HG03457 (cell line): ENCODE results near the gene CHL1.

ENCODE experiments used
- ATAC-seq: cut with Tn5 transposase; IDR thresholded peaks from one replicate; pipeline ENCODE4 v1.9.1; 2021; ENCODE audit warnings: moderate number of reproducible peaks; ENCODE audit not compliant: unreplicated experiment

The CHL1 gene

DNA sequence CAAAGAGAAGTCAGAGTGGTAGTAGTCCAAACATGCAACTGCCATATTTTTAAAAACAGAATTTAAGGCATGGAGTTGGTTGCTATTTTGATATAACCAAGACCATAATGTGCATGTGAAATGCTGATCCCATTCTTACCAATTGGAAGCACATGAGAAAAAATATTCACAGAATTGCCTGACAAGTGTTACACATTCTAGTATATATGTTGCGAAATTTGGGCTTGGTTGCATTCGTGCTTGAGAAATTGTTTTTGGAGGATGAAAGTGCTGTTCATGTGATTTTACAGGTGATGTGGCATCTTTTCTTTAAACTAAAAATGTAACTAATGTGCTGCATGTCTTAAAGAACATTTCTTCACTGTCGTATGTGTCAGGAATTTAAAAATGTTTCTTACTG lies 199.7 kb downstream of the CHL1 start:
- no peak for ATAC-seq

DNA sequence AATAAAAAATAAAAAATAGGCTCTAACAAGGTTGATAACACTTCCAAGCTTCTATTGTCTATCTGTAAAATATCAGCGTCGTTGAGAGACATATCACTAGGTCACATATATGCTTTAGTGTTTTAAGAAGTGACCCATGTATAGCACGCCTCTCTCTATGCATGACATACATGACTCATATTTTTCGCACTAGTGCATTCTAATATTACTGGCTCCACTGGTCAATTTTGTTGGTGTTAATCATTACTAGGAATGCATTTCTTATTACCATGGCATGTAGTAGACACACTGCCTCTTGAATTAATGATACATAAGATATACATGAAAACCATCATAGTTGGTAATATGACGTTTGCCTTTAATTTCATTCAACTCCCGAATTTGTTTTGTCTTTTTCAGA lies 203.1 kb downstream of the CHL1 start:
- ATAC-seq: no peak

DNA sequence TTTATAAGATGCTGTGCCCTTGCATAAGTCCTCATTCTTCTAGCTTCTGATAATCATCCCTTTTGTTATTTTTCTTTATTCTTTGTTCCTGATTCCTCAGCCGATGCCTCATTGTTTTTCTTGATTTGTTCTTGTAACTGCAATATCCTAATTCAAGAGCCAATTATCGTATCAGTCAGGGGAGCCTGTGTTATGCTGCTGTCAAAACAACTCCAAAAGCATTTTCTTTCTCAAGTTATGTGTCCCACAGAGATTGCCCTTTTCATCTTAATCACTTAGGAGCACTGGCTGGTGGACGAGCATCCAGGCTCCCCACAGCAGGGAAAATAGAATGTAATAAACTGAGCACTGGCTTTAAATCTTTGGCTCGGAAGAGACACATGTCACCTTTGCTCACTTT lies 207.3 kb downstream of the CHL1 start:
- no peak for ATAC-seq

DNA sequence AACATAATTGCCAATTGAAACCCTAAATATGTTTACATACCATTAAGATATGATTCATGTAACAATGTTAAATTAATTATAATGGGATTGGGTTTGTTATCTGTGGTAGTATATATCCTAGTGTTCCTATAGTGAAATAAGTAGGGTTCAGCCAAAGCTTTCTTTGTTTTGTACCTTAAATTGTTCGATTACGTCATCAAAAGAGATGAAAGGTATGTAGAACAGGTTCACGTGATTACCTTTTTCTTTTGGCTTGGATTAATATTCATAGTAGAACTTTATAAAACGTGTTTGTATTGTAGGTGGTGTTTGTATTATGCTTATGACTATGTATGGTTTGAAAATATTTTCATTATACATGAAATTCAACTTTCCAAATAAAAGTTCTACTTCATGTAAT lies 212.4 kb downstream of the CHL1 start:
- ATAC-seq: no peak

DNA sequence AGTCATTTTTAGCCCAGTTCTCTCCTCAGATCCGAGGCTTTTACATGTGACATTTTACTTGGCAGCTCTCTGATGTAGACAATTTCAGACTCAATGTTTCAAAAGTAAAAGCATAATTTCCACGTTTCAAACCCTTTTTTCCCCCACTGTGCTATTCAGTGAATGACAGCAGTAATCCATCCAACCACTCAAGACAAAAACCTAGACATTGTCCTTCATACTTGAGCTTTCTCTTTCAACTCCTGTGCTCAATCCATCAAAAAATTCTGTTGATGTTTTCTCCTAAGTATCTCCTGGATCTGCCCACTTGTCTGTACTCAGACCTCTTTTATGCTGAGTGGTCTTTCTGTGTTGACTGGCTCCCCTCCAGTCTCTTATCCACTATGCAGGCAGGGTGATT lies 214.7 kb downstream of the CHL1 start:
- ATAC-seq: no peak

DNA sequence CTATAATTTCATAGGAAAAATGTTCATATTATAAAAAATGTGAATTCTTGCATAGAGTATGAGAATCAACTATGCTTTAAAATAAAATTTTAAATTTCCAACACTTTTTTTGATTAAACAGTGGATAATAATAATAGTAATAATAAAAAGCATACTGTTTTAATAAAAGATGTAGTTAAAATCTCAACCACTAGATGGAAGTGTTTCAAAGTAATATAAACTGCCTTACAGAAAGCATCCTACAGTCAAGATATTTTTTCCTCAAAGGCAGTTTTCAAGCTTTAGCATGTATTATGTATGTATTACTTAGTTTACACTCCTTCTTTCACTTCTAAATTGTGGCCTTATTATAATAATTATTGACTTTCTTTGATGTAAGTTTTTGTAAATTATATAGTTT lies 217.5 kb downstream of the CHL1 start:
- ATAC-seq: no peak

DNA sequence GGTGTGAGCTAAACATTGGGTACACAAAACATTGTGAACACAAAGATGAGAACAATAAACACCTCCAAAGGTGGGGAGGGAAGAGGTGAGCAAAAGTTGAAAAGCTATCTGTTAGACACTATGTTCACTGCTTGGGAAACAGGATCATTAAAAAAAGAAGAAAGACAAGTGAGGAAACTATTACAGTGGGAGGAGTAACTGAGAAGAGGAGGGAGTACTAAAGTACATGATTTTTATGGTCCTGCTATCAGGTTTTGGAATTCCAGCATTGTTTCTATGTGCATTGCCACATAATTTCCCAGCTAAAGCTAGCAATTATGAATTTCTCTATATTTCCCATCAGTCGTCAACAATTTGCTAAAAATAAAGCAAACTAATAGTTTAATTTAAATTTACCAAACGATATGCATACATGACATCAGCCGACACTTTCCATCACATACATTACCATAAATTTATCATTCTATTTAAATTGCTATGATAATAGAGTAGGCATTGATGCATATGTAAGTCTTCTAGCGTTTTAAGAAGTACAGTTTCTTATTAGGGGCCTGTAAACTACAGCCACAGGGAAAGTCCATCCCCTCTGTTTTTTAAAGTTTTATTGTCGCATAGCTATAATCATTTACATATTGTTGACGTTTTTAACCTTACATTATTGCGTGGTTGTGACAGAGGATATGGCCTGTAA lies 221.8 kb downstream of the CHL1 start:
- no peak for ATAC-seq

DNA sequence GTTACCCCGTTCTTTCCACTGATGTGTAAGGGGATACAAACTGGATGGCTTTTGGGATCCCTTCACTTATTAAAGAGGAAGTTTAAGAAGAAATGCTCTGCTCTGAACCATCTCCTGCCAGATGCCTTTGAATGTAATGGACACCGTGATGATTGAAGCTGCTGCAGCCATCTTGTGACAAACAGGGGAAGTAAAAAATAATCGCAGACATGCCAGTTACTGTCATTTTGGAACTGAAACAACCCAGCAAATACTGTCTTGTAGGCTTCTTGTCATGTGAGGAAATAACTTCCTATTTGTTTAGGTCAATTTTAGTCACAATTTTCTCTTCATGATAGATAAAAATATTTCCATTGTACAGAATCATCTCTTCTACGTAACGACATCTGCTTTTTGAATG lies 224.0 kb downstream of the CHL1 start:
- no peak for ATAC-seq

DNA sequence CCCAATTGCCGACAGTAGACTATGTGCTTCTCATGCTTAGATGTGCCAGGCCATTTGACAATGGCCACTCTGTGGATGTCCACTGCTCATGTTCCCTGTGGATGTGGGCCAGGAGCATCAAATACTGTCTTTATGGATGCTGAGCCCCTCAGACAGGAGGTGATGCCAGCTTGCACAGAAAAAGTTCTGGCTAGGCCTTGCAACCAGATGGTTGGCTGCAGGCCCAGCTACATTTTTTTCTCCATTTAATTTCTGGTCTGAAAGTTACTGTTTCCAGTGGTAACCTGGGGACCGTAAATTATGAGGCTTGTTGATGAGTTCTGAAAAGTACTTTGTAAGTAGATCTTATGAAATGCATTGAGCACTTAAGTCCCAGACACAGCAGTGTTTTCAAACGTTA lies 228.5 kb downstream of the CHL1 start:
- no peak for ATAC-seq

DNA sequence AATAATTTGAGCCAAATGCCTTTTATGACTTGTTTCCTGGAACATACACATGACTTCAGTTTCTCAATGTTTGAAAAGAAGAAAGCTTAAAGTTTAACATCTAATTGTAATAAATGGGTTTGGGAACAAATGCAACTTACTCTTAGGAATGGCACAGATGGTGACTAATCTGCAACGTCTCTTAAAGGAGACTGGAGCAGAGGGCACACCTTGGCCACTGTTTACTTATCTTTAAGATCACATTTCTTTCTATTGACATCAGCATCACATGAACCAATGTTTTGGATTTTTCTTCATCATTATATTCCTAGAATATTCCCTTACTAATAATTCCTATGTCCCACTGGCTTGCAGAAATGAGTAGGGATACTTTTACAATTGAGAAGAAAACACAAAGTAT lies 229.5 kb downstream of the CHL1 start:
- ATAC-seq: no peak

DNA sequence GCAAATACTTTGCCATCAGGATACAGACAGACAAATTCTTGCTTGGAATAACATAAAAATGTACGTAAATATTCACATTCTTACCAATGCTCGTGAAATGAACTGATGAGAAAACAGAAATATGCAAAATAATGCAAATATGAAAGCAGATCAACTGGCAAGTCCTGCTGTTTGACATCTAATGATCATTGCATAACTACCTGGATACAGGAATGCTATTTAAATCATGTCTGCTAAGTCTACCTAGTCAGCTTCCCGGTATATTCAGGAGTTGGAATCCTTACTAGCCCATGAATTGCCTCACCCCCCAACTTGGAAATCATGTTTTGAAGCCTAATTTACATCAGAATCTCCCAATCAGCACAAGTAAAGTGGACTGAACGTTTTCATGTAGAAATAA lies 230.6 kb downstream of the CHL1 start:
- no peak for ATAC-seq

DNA sequence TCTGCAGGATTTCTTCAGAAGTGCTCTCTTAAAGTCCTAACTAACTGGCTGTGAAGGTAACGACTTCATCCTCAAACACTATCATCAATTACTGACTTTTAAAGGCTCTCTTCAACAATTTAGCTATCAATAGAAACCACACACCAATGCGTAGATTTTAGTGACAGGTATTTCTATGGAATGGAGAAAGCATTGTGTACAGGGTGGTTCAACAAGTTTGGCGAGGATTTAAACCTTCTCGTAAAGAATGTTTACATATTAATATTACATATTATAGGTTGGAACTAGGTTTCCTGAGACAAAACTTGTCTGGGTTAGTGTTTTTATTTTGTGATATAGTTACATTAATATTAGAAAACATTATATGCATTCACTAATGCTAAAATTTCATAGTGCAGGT lies 233.6 kb downstream of the CHL1 start:
- ATAC-seq: no peak

DNA sequence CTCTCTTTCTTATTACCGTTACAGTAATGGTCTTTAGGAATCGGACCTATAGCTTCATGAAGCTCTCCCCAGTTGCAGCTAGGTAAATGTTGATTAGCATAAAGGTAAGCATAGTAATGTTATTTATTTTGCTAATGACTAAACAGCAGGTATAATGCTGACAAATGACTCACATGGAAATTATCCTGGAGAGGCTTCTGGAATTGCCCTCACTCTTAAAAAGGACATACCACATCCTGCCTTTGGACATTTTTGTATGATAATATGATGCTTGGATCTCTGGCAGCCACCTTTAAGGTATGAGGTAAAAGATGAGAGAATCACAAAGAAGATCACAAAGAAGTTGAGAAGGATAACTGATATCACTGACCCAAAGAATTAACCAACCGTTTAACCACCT lies 238.6 kb downstream of the CHL1 start:
- no peak for ATAC-seq

DNA sequence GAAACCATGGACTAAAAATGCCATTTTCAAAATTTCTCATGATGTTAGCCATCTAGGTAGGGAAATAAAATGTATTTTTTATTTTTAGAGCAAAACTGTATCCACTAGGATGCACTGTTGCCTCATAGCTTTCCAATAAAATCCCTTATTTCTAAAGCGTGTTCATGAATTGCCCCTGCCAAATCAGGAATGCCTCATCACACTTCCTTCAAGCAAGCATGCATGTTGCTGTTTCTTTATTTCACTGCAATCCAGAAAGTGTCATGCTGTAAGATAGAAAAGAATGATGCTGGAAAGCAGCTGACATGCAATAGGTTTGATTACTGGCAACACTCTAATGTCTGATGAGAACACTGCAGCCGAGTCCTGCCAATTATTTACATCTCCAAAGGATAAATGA lies 239.5 kb downstream of the CHL1 start:
- no peak for ATAC-seq

DNA sequence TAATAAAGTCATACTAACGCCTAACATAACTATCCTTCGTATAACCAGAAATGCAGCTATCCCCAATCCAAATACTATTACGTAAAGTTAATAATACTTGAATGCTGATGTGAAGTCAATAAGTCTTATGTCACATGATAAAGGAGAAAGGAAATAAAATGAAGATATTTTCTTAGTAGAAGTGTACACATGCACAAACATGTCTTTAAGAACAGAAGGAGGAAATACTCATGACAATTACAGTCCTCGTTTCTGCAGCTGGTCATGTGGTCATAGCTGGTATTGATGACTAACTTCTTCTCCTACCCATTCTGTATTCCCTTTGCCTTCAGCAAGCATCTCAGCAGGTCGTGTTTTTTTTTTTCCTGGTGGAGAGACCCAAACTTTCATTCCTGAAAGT lies 244.3 kb downstream of the CHL1 start:
- ATAC-seq: no peak

DNA sequence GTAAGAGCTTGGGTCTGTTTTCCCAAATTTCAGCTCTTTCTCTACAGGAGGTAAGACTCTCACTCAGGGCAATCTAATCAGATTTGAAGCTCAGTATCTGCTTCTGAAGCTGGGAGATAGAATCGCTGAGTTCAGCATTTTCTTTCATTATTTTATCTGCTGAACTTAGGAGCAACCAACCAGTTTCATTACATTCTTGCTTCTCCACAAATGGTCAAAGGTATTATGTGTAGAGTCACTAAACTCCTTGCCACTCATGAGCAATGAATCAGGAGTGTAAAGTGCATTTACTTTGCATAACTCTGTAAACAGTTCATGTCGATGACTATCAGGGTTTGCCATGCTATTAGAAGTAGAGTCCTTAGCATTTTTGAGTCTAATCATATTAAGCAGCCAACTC lies 249.4 kb downstream of the CHL1 start:
- no peak for ATAC-seq

DNA sequence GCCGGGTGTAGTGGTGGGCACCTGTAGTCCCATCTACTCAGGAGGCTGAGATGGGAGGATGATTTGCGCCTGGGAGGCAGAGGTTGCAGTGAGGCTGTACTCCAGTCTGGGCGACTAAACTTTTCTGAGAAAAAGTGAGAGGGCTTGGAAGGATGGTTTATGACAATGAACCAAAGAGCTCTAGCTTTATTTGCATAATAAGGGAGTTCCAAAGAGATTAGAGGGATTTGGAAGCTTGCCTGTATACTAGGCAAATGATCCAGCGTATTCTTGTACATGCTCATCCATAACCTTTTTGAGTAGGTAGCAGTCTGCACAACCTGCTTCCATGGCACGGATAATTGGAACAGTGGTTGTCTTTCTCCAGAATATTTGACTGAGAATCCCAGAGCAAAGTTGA lies 251.1 kb downstream of the CHL1 start:
- no peak for ATAC-seq

DNA sequence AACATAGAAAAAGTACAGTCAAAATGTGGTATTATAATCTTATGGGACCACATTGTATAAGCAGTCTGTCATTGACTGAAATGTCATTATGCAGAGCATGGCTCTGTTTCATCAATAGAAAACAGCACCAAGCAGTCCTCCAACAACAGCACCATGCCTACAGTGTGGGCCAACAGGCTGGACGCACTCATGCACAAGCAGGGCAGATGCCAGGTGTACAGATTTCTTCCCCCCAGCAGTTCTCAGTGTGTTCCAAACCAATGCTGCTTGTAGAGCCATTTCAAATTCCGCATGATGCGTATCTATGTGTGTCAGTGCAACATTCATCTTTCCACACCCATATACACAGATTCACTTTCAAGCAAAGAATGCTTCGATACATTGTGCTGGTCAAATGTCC lies 253.1 kb downstream of the CHL1 start:
- ATAC-seq: no peak

DNA sequence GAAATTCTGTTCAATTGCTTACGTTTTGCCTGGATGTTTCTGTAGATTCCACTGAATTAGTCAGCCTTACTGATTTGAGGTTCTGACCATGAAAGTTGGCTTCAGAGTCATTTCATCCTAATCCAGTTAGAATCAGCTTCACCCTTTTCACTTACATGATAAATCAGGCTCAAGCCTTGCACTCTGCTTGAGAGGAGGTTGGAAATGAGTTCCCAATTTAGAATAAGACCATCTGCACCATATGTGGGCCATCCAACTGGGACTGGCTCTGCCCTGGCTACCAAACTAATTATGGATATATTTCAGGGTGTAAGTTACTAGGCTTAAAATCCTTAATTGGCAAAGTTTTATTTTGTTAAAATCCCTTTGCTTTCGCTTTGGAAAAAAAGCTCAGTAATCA lies 255.7 kb downstream of the CHL1 start:
- no peak for ATAC-seq

DNA sequence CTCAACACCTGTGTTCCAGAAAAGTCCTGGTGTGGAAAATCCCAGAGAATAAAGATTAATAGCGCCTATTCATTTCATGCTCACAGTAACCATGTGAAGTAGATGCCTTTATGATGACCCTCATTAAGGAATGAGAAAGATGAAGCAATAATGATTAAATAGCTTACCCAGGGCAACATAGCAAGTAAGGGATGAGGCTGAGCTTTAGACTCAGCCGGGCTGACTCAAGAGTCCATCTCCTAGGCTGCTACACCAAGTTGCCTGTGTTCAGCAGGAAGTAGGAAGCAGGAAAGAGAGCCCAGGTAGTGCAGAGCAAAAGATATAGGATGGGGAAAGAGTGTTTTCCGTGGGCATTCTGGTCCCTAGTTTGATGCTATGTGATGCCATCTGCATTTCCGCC lies 256.5 kb downstream of the CHL1 start:
- ATAC-seq: no peak

DNA sequence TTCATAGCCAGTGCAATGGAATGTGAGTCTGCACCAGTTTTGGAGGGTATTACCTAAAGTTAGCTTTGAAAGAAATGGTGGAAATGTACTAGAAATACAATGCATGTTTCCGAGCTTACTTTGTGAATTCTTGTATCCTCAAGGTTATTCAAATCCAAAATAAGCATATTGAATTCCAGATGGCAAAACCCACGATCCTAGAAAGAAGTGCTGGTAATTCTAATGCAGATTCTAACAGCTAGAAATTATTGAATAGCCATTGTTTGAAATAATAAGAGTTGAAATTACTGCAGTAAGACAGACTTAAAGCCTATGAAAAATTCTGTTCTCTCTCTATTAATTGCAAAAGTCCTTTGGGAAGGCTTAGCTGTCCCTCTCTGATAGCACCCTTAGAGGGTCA lies 258.4 kb downstream of the CHL1 start:
- no peak for ATAC-seq

DNA sequence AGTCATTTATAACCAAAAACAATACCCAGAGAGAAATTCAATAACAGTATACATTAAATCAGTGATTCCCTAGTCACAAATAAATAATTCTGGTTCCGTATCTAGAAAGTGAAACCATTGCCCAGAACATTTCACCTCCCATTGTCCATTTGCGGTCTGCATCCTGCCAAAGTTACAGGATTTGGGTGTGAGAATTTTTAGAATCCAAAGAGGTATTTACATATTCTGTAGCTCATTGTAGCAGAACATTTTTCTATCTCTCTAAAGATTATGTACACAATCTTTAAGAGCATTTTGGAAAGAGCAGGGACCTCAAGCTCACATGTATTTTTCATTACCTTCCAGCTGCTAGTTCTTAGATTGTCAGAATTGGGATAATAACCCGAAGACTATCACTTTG lies 261.6 kb downstream of the CHL1 start:
- ATAC-seq: no peak

DNA sequence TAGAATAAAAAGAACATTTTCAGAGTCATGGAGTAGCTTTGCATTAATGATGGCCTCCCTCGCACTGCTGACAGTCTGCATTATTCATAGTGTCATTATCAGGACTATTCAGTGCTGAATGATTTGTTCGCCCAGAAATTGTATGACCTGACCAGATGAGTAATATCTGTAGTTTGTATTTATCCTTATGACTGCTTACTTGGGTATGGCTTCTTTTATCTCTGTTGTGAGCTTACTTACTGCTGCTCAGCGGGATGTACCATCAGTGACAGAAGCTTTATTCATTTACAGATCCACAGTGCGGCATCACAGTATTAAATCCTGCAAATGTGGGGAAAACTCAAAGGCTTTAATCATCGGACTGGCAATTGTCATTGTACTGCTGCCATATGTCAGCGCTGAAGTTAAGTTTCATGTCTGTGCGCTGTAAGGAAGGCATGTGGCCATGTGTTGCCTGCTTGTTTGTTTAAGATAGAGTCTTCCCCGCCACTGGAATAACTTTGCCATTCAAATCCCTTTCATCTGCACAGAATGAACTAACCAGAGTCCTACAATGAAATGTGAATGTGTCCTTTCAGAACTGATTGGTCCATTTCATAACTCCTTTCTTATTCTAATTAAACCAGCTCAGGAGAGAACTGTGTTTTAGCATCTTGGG lies 262.2 kb downstream of the CHL1 start:
- no peak for ATAC-seq
